Measurements from ENCODE around the gene RAPGEF1.
"Not testable (repeated sequence)": the region's sequence is repeated elsewhere in the genome, so short reads cannot be mapped to it uniquely, and the experiment has no call there.

RAPGEF1 gene

DNA sequence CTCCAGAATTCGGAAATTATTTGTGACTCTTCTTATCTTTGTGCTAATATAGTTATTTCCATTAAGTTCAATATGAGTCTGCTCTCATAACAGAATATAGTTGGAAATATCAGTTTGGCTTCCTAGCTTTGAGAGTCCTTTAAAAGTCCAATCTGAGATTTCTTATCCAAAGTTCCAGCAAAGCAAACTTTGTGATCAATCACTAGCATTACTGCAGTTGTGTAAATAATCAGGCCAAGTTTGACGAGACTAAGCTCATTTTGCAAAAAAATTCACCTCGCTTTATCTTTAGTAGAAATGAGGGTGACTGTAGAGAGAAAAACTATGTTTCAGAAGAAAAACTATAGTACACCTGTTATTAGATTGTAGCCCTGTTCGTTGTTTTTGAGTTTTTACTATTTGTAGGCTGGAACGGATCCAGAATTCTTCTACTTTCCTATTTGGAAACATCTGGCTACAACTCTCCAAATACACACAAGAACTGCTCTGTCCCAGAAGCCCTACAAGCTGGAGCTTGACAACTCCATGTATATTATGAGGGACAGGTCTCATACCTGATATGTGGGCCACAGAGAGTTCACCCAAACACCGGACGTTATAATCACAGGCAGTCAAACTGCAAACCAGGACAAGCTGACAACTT is 47.8 kb downstream of the RAPGEF1 start:
- DNase-seq (no peak), ATAC-seq (replicated peaks) (no peak)
- peaks cover 53 to 97% of the 10 kb centered on the region in 2 donors for H3K4me1 Mint-ChIP-seq
- H3K36me3 Mint-ChIP-seq: peaks cover 27 to 52% of the 10 kb centered on the region in 2 donors
- no peak overlapping the region for H3K4me3 Mint-ChIP-seq
- no peak overlapping the region for H3K27ac Mint-ChIP-seq
- H3K9me3 Mint-ChIP-seq: no peaks in the 10 kb centered on the region
- H3K27me3 Mint-ChIP-seq: no peaks in the 10 kb centered on the region

DNA sequence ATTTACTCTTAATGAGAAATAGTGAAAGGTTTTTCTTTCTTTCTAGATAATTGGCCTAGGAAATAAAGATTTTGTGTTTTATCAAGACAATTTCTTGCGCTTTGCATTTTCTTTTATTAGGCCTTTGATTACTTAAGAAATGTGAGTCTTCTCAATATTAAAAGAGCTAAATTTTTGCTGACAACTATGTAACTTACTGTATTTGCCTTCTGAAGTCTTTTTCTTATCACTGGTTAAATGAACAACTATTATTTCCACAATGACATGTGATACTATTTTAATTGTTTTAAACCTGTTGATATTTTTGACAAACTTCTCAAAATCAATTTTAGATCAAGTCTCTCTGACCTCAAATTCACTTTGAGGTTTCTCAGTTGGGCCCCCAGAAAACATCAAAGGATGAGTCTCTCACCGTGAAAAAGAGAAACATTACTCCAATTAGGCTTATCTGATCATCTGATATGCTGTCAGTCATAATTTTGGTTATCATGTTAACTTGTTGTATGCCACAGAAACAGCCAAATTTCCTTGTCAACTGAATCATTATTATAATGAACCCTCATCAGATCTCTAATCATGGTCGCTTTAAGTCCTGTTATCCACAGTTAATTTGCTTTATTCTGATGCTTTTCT is 48.8 kb downstream of the RAPGEF1 start:
- H3K27me3 Mint-ChIP-seq: no peaks in the 10 kb centered on the region
- peaks cover 31 to 57% of the 10 kb centered on the region in 2 donors for H3K36me3 Mint-ChIP-seq
- H3K9me3 Mint-ChIP-seq: no peaks in the 10 kb centered on the region
- H3K27ac Mint-ChIP-seq: no peak overlapping the region
- H3K4me1 Mint-ChIP-seq: peaks cover 56 to 97% of the 10 kb centered on the region in 2 donors
- ATAC-seq (replicated peaks) (no peak), DNase-seq (no peak)
- H3K4me3 Mint-ChIP-seq: no peak overlapping the region

DNA sequence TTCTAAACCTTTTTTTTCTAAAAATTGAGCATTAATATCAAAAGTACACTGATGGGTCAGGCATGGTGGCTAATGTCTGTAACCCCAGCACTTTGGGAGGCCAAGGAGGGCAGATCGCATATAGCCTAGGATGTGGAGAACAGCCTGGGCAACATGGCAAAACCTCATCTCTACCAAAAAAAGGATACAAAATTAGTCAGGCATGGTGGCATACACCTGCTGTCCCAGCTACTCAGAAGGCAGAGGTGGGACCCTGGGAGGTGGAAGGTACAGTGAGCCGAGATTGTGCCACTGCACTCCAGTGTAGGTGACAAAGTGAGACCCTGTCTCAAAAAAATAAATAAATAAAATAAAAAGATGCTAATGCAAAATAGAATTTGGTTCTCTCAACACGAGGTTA is 49.4 kb downstream of the RAPGEF1 start:
- H3K9me3 Mint-ChIP-seq: no peaks in the 10 kb centered on the region
- no peaks in the 10 kb centered on the region for H3K27me3 Mint-ChIP-seq
- H3K4me3 Mint-ChIP-seq: no peak overlapping the region
- H3K27ac Mint-ChIP-seq: no peak overlapping the region
- peaks cover 30 to 57% of the 10 kb centered on the region in 2 donors for H3K36me3 Mint-ChIP-seq
- DNase-seq (no peak), ATAC-seq (replicated peaks) (no peak)
- H3K4me1 Mint-ChIP-seq: peaks cover 55 to 97% of the 10 kb centered on the region in 2 donors

DNA sequence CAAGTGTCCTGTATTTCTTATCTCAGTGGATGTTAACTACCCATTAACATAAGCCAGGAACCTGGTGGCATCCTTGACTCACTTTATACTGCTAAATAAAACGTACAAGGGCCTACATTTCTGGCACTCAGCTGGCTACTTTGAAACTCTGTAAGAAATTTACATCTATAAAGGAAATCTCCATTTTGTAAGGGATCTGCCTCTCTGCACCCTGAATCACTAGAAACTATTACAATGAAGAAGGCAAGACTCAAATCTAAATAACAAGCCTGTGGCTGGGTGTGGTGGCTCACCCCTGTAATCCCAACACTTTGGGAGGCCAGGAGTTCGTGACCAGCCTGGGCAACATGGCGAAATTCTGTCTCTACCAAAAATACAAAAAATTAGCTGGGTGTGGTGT is 51.5 kb downstream of the RAPGEF1 start:
- Mint-ChIP-seq H3K4me3 (no peak overlapping the region), H3K9me3 (no peaks in the 10 kb centered on the region), H3K4me1 (peaks cover 41 to 97% of the 10 kb centered on the region in 2 donors), H3K27me3 (no peaks in the 10 kb centered on the region), H3K36me3 (peaks cover 17 to 50% of the 10 kb centered on the region in 2 donors), H3K27ac (peak overlapping the region; percentile 51)
- DNase-seq (no peak), ATAC-seq (replicated peaks) (no peak)

DNA sequence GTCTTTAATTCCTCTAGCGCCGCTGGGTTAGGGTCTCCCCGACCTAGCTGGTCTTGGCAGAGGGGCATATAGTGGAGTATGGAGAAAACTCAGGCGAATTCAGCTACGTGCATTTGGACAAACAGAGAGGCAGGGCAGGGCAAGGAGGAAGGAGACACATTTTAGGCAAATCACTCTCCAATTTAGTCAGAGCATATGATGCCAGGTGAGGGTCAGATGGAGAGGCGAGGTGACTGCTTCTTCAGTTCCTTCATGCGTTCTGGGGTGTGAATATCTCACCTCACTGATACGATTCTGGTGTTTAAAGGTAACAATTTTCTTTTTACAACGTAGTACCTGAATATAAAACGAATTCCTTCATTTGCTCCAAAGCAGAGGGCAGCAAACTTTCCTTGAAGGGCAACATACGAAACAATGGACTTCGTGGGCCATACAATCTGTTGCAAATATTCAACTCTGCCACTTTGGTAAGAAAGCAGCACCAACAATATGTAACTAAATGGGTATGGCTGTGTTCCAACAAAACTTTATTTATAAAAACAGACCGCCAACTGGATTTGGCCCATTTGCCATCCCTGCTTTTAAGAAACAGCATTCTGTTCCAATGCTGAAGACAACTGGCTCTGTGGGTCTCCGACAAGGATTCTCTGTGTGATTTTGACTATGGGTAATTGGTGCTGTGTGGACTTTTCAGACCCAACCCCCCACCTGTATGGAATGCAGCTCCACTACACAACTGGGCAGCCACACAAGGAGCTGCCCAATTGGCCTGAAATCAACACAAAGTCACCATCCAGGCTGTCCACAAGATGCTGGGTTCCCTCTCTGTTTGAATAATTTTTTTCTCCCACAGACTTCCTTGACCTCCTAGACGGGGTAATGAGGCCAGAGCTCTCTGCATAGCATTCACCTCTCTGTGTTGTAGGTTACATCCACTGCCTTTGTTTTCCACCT is 53.8 kb downstream of the RAPGEF1 start:
- no peaks in the 10 kb centered on the region for H3K9me3 Mint-ChIP-seq
- H3K4me1 Mint-ChIP-seq: peaks cover 38 to 97% of the 10 kb centered on the region in 2 donors
- DNase-seq: no peak
- no peaks in the 10 kb centered on the region for H3K27me3 Mint-ChIP-seq
- peak in 1 of 2 donors; percentile 48 for ATAC-seq (replicated peaks)
- peak overlapping the region; percentile 79 for H3K27ac Mint-ChIP-seq
- peaks cover 30 to 62% of the 10 kb centered on the region in 2 donors for H3K36me3 Mint-ChIP-seq
- no peak overlapping the region for H3K4me3 Mint-ChIP-seq

DNA sequence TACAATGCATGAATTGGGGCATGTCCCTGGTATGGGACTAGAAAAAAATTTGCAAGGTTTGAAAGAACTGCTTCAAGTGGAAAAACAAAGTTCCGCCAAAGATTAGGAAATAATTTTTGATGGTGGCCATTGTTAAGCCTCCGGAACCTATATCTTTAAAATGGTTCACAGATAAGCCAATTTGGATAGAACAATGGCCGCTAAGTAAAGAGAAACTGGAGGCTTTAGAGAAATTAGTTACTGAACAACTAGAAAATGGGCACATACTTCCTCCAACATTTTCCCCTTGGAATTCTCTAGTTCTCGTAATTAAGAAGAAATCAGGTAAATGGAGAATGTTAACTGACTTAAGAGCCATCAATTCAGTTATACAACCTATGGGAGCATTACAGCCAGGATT is 56.8 kb downstream of the RAPGEF1 start:
- peaks cover 55 to 100% of the 10 kb centered on the region in 2 donors for H3K4me1 Mint-ChIP-seq
- H3K27me3 Mint-ChIP-seq; ATAC-seq (replicated peaks); H3K4me3 Mint-ChIP-seq; H3K27ac Mint-ChIP-seq; DNase-seq; H3K9me3 Mint-ChIP-seq: not testable (repeated sequence)
- H3K36me3 Mint-ChIP-seq: peaks cover 33 to 63% of the 10 kb centered on the region in 2 donors

DNA sequence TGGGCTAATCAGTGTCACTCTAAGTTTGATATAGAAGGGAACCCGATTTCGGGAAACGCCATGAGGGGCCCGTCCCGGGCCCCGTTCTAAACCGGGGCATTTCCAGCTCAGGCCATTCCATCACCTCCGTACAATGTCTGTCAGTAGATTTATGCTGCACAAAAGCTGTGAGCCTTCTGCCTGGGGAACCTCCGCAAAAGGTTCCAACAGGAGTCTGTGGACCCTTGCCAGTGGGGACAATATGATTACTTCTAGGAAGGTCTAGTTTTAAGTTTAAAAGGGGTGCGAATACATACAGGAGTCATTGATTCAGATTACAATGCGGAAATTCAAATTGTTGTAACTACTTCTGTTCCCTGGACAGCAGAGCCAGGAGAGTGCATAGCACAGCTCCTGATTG is 57.6 kb downstream of the RAPGEF1 start:
- Mint-ChIP-seq H3K27ac (peak overlapping the region; percentile 82), H3K4me3 (peak overlapping the region in 1 of 2 donors; percentile 21), H3K9me3 (no peaks in the 10 kb centered on the region), H3K36me3 (peaks cover 33 to 54% of the 10 kb centered on the region in 2 donors), H3K4me1 (peaks cover 60 to 100% of the 10 kb centered on the region in 2 donors), H3K27me3 (no peaks in the 10 kb centered on the region)
- no peak for DNase-seq
- ATAC-seq (replicated peaks): no peak

DNA sequence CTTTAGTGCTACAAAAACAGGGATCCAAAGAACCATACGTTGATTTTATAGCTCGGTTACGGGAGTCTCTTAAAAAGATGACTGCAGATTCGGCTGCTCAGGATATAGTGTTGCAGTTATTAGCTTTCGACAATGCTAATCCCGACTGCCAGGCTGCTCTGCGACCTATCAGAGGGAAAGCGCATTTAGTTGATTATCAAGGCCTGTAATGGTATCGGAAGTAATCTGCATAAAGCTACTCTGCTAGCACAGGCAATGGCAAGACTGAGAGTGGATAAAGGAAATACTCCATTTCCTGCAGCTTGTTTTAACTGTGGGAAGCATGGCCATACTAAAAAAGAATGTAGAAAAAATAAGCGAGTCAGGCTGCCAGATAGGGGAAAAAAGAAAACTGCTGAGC is 58.0 kb downstream of the RAPGEF1 start:
- Mint-ChIP-seq H3K4me1 (peaks cover 64 to 100% of the 10 kb centered on the region in 2 donors), H3K36me3 (peaks cover 33 to 56% of the 10 kb centered on the region in 2 donors), H3K27ac (peak overlapping the region; percentile 33)
- ATAC-seq (replicated peaks); H3K9me3 Mint-ChIP-seq; H3K27me3 Mint-ChIP-seq; H3K4me3 Mint-ChIP-seq; DNase-seq: not testable (repeated sequence)

DNA sequence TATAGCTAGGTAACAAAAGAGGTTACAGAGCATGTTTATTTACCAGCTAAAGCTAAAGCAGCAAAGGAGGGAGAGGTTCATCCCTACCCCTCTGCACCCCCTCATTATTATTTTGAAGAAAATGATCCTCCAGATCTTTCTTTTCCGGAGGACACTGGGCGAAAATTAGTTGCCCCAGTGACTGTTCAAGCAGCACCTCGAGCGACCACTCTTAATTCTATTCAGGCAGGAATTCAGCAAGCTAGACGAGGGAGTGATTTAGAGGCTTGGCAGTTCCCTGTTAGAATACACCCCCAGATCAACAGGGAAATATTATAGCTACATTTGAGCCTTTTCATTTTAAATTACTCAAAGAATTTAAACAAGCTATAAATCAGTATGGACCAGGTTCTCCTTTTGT is 58.8 kb downstream of the RAPGEF1 start:
- H3K27me3 Mint-ChIP-seq; ATAC-seq (replicated peaks); H3K4me3 Mint-ChIP-seq; DNase-seq; H3K9me3 Mint-ChIP-seq: not testable (repeated sequence)
- Mint-ChIP-seq H3K4me1 (peaks cover 65 to 100% of the 10 kb centered on the region in 2 donors), H3K27ac (peak overlapping the region; percentile 75), H3K36me3 (peaks cover 35 to 58% of the 10 kb centered on the region in 2 donors)

DNA sequence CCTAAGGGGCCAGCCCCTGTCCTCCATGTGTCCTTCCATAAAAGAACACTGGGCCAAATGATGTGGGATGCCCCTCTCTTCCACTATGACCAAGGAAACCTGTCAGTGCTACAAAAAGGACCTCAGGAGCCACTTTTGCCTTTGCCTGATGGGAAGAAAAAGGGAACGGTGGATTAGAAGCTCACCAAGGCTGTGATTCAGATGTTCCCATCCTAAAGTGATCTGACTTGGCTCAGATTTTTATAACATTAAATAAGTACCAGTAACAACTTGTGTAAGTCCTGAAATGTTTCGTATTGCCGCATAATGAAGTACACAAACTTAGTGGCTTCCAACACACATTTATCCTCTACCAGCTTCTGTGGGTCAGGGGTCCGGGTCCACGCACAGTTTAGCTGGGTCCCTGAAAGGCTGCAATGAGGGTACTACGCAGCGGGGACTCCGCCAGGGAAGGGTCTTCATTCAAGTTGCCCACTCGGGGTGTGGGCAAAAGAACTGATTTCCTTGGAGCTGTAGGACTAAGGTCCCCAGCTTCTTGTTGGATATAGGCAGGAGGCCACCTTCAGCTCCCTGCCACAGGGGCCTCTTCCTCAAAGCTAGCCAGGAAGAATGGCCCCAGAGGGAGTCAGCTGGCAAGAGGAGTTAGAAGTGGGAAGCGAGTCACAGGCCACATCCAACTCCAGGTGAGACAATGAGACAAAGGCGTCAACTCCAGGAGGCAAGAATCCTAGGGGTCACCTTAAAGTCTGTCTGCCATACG is 60.4 kb downstream of the RAPGEF1 start:
- peaks cover 40 to 61% of the 10 kb centered on the region in 2 donors for H3K36me3 Mint-ChIP-seq
- H3K27me3 Mint-ChIP-seq: no peaks in the 10 kb centered on the region
- no peak for DNase-seq
- ATAC-seq (replicated peaks): no peak
- peak overlapping the region; percentile 97 for H3K27ac Mint-ChIP-seq
- peak overlapping the region; percentile 39 to 67 for H3K4me3 Mint-ChIP-seq
- no peaks in the 10 kb centered on the region for H3K9me3 Mint-ChIP-seq
- peaks cover 72 to 100% of the 10 kb centered on the region in 2 donors for H3K4me1 Mint-ChIP-seq

DNA sequence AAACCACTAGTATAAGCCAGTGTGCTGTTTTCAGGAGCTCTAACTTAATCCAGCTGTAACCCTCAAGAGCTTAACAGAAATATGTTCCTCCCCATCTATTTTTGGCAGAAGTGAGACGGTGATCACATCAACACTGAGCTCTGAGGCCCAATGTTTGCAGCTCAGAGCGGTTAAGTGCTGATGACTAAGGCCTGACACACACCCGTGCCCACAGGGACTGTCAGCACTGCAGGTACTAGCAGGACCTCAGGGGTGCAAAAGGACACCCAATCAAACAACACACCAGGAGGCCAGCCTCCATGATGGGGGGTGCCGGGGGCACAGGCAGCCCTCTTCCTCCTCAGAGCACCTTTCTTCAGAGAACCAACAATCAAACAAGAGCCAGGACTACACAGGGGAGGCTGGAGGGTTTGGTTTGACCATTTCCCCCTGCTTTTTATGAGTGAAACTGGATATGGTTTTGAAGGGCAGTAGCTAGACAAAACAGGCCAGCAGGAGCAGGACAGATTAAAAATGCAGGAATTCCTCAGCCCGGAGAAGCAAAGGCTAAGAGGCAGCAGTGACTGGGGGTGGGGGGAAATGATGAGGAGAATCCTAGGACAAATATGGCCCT is 61.3 kb downstream of the RAPGEF1 start:
- peak overlapping the region; percentile 65 to 67 for H3K4me3 Mint-ChIP-seq
- peak overlapping the region; percentile 97 for H3K27ac Mint-ChIP-seq
- DNase-seq (peak; percentile 79), ATAC-seq (replicated peaks) (peak; percentile 98)
- peaks cover 43 to 64% of the 10 kb centered on the region in 2 donors for H3K36me3 Mint-ChIP-seq
- no peaks in the 10 kb centered on the region for H3K9me3 Mint-ChIP-seq
- peaks cover 74 to 98% of the 10 kb centered on the region in 2 donors for H3K4me1 Mint-ChIP-seq
- H3K27me3 Mint-ChIP-seq: no peaks in the 10 kb centered on the region

DNA sequence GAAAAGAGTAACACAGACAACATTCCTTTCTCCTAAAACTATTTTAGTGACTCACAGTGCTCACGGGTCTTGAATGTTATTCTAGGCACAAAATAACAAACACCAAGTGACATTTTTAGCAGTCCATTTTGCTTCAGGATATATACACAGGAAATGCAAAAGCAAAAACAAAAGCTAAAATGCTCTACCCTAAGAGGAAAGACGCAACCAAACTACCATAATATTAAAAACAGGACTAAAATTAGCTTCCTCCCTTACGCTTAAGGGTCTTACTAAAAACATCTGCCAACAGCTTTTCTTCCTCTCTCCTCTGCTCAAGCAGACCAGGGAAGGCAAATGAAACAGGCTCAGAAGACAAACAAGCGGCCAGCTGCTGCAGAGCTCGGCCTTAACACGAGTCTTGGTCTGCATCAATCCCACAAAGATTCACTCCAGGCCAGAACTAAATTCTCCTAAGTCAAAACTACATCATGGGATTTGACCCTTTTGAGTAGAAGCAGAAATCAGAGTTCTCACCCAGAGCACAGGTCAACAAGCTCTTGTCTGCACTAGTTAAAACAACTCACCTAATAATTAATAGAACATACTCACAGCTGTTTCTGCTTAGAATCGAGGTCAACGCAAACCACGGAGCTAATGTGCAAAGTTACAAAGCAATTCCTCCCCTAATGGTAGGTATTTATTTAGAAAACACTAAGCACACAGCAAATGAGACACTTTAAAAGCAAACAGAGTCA is 62.3 kb downstream of the RAPGEF1 start:
- H3K27me3 Mint-ChIP-seq: no peaks in the 10 kb centered on the region
- H3K36me3 Mint-ChIP-seq: peaks cover 40 to 67% of the 10 kb centered on the region in 2 donors
- H3K4me3 Mint-ChIP-seq: peak overlapping the region; percentile 81 to 91
- peak; percentile 28 to 43 for ATAC-seq (replicated peaks)
- peaks cover 78 to 98% of the 10 kb centered on the region in 2 donors for H3K4me1 Mint-ChIP-seq
- peak overlapping the region; percentile 97 for H3K27ac Mint-ChIP-seq
- H3K9me3 Mint-ChIP-seq: no peaks in the 10 kb centered on the region
- DNase-seq: no peak

DNA sequence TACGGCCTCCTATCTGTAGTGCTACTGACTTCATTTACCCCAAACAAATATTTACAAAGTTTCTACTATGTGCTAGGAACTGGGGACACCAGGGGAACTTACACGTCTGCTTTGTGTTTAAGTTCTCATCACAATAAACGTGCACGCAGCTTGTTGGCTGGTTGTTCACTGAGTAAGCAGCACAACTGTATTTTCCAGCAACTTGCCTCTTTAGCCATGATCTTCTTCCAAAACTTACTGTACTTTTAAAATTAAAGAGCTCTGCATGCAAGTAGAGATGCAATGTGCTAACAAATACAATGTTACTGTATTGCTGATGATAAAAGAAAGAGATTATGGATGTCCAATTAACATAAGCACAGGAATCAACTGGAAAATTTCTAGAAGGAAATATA is 62.8 kb downstream of the RAPGEF1 start:
- Mint-ChIP-seq H3K4me3 (peak overlapping the region; percentile 81 to 91), H3K27ac (peak overlapping the region; percentile 97), H3K9me3 (no peaks in the 10 kb centered on the region)

More for the DNA sequence above, 62.8 kb downstream of the RAPGEF1 start:
- ATAC-seq (replicated peaks) (no peak), DNase-seq (no peak)
- Mint-ChIP-seq H3K36me3 (peaks cover 38 to 68% of the 10 kb centered on the region in 2 donors), H3K4me1 (peaks cover 78 to 98% of the 10 kb centered on the region in 2 donors), H3K27me3 (no peaks in the 10 kb centered on the region)

Measured in stimulated activated naive B cell treated with anti-CD40 and anti-IgM and Interleukin-4, amounts not matched to agents 10 μg/mL and 1 μg/mL and 100 μg/mL, for 72 hours (primary cell).